SK-MEL-5 (cell line): ENCODE data around the gene SLC12A9. TPM values are rescaled to one million over a fixed set of nuclear protein-coding genes. Genes with fewer than 3 reads are reported as not detected.

Experiments
- DNase-seq: peaks from one replicate; pipeline ENCODE4 v3.0.0-alpha.2; 2016; ENCODE audit warnings: low read depth, low spot score
- in situ Hi-C: cut with HindIII; loops from 2 replicates; pipeline ENCODE4 v1.10.0; 2016; ENCODE audit warnings: low sequenced_read_pairs, high pct_unique_total_duplicates, low pct_unique_long_range_greater_than_20kb
- total RNA-seq: library from RNA; depleted of rRNA; stranded (reverse); fragments of >200 nt; shearing (Covaris generic); gene quantifications from 2 replicates; pipeline ENCODE4 v1.2.3, GENCODE V29; 2014

Gene SLC12A9
- total RNA-seq, 1 experiment from 2014 or later = 13.1 TPM

DNA sequence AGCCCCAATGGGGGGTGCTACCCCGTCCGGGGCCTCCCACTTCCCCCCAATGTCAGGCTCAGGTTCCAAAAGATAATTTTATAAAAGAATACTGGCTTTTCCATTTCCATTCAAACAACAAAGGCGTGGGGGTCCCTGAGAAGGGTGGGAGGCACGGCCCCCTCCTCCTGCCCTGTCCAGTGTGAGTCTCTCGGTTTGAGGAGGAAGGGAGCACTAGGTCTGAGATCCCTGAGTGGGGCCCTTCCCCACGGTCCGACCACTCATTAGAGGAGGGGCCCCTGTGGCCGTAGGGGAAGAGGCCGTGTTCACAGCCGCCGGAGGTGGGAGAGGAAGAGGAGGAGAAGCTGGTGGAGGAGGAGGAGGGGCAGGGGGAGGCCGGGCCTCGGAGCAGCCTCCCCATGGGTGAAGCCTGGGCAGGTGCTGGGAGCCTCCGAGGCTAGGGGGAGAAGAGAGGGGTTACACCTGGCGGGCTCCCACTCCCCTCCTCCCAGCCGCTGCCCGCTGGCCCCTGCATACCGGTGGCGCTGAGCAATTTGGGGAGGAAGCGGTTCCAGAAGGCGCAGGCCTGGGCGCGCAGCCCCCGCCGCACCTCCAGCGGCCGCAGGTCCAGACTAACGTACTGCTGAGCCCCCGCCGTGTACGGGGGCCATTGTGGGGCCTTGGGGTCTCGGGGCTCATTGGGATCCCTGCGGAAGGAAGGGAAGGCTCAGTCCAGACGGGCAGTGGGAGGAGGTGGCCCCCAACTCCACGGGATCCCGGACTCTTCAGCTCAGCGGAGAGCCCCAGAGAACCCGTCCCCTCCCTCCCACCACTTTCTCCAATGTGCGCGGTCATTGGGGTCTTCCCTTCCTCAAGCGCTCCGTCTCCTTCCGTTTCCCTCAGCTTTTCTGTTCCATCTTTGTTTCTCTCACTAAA, 38.4 kb downstream of the SLC12A9 start:
- no peak for DNase-seq
- in situ Hi-C loops = no loop called here

DNA sequence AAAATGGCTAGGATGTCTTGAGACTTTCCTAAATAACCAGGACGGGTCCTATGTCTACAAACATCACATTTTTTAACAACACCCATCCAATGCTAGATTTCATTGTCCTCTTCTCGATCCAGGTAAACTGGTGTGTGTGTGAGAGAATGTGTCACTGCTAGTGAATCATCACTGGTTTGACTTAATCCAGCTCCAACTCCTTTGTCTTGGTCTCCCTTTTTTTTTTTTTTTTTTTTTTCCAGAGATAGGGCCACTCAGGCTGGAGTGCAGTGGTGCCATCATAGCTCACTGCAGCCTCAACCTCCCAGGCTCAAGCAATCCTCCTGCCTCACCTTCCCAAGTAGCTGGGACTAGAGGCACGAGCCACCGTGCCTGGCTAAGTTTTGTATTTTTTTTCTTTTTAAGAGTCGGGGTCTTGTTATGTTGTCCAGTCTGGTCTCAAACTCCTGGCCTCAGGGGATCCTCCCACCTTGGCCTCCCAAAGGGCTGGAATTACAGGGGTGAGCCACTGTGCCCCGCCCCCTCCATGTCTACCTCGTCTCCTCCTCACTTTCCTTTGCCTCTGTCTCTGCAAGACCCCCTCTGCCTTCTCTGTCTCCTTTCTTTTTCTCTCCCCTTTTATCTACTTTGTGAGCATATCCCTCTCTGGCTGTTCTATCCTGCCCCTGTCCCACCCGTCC, 39.2 kb downstream of the SLC12A9 start:
- in situ Hi-C loops = no loop called here
- no peak for DNase-seq

DNA sequence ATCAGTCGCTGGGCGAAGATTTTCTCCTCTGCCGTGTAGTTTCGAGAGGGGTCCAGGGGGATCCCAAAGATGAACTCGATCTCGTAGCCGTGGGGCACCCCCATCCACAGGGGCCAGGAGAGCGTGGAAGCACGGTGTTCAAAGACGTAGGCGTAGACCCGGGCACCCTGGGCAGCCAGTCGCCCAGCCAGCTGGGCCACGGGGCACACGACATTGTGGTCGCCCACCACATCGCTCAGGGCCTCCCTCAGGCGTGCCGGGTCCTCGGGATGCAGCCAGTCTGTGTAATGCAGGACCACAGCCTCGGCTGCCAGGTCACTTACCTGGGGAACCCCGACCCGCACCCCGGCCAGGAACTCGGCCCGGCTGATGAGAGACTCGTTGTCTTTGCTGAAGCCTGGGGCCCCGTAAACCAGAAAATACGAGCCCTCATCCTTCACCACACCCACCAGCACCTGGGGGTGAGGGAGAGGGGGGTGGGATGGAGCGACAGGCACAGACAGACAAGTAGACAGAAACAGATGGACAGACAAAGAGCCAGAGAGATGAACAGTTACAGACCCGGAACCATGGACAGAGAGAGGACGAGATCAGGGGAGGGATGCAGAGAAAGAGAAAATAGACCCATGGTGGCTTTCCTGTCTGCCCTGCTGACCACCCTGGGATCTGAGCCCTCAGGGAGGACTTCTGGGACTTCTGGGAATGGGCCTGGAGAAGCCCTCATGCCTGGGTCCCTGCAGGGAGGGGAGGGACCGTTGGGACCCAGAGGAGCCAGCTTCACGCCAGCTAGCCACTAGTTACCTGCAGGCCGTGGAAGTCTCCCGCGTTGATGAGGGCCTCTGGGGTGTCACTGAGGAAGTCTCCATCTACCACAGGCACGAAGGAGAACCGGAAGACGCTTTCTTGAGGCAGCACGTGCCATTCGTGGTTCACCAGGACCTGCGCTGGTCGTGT, 40.1 kb downstream of the SLC12A9 start:
- no peak for DNase-seq
- in situ Hi-C loops = no loop called here

DNA sequence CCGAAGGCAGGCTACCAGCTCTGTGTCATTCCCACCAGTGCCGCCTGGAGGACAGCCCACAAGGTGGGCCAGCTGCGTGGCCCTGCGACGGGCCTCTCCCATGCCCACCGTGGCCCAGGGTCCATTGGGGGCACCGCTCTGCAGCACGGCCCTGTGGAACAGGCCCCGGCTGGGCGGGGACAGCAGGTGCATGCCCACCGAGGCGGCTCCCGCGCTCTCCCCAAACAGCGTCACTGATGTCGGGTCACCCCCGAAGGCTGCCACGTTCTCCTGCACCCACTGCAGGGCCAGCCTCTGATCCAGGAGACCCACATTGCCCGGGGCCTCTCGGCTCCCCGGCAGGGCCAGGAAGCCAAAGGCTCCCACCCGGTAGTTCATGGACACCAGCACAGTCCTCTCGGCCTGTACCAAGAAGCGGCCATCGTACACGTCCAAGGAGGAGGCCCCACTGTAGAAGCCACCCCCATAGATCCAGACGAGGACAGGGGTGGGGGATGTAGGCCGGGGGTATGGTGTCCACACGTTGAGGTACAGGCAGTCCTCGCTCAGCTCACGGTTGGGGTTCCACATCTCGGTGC, 40.9 kb downstream of the SLC12A9 start:
- DNase-seq = no peak
- in situ Hi-C loops = no loop called here

DNA sequence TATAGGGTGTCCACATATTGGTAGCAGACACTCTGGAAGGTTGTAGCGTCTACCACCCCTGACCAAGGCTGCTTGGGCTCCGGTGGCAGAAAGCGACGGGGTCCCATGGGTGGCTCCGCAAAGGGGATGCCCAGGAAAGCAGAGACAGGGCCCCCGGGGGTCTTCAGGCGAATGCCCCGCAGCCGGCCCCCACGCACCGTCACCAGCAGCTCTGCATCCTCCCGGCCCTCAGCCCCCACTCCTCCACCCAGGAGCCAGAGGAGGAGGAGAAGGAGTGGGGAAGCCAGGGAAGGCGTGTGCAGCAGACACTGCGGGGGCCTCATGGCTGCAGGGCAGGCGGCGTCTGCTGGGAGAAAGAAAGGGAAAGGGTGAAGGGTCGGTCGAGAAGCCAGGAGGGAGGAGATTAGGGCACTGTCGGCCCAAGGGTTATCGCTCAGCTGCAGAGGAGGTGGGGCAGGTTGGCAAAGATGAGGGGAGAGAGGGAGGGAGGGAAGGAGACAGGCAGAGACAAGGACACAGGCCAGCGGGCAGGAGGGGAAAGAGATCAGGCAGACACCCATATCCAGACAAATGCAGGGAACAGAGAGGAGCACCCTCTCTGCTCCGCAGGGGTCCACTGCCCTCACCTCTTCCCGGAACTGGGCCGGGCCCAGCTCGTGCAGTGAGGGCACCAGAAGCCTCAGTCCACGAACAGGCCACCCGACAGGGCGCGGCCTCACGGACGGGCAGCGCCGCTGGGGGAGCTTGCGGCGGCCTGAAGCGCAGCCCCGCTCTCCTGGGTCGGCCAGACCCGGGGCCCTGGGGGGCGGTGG, 41.6 kb downstream of the SLC12A9 start:
- in situ Hi-C loops = no loop called here
- no peak for DNase-seq

DNA sequence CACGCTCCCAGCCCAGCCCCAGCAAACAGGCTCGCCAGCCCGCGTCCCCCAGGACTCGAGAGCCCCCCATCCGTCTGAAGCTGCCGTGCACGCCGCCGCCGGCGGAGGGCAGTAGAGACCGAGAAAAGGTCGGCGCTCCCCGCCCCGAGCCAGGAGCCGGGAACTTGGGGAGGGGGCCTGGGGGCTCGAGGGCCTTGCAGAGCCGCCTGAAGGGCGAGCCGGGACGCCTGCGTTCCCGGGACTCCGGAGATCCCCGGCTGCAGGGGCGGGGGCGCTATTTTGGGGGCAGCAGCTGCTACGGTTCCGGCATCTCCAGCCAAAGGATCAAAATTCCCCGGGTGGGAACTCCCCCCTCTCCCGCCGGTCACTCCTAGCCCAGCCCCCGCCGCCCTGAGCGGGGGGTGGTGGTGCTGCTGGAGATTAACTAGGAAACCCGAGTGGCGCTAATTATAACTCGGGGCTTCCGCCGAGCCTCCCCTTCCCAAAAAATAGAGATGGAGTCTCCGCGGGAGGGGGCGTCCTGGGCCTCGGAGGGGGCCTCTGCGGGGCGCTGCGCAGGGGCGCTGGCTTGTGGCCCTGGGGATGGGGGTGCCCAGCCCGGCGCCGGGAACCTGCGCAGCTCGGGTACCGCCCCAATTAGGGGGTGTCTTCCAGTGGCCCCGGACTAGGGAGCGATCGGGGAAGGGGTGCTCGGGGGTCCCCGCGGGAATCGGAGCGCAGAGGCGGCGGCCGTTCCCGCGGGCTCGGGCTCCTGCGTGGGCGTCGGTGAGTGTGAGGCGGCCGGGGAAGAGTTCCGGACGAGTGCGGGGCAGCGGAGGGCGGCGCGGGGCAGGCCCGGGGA, 42.6 kb downstream of the SLC12A9 start:
- in situ Hi-C loops = no loop called here

DNA sequence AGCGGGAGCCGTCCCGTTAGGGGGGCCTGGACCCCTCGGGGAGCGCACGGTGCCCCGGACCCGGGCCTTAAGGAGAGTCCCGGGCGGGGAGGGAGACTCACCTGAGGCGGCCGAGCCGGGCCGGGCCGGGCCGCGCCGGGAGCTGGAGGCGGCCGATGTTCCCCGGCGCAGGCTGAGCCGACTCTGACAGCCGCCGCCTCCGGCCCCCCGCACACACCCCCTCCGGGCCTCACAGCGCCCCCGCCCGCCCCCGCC, 43.1 kb downstream of the SLC12A9 start, which contains the start of gene ACHE:
Gene ACHE (minus strand): TSS at position 188 of the 255 bp plus-strand sequence. CDS start 1,656 bp downstream, outside the sequence.
- no peak for DNase-seq
- in situ Hi-C loops = no loop called here

More for the DNA sequence above, 42.6 kb downstream of the SLC12A9 start:
- peak; percentile 57 for DNase-seq

DNA sequence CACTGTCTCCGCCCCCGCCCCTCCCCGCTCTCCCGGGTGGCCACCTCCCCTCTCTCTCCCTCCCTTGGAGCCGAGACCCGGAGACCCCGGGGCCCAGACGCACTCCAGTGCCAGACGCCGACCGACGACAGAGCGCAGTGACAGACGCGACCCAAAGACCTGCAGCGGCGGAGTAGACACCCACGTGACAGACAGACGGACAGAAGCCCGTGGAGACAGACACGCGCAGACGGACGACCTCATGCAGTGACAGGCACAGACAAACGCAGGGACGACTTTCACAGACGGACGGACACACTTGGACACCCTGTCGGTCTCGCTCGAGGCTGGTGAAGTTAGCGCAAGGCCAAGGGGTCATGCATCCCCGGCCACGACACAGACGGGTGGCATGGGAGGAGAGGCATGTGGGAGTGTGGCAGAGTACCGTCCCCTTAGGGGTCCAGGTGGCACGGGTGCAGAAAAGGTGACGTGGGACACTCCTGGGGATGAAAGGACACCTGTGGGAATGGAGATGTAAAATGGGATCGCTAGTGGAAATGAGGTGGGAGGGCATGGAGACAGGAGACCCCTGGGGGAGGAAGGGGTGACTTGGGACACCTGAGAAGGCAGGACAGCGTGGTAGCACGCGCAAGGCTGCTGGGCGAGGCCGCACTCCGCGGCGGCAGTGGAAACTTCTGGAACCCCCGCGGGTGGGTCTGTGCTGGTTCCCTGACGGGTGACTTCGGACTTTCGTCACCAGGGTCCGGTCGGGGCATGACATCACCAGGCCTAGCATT, 43.6 kb downstream of the SLC12A9 start:
- DNase-seq = no peak
- in situ Hi-C loops = no loop called here

DNA sequence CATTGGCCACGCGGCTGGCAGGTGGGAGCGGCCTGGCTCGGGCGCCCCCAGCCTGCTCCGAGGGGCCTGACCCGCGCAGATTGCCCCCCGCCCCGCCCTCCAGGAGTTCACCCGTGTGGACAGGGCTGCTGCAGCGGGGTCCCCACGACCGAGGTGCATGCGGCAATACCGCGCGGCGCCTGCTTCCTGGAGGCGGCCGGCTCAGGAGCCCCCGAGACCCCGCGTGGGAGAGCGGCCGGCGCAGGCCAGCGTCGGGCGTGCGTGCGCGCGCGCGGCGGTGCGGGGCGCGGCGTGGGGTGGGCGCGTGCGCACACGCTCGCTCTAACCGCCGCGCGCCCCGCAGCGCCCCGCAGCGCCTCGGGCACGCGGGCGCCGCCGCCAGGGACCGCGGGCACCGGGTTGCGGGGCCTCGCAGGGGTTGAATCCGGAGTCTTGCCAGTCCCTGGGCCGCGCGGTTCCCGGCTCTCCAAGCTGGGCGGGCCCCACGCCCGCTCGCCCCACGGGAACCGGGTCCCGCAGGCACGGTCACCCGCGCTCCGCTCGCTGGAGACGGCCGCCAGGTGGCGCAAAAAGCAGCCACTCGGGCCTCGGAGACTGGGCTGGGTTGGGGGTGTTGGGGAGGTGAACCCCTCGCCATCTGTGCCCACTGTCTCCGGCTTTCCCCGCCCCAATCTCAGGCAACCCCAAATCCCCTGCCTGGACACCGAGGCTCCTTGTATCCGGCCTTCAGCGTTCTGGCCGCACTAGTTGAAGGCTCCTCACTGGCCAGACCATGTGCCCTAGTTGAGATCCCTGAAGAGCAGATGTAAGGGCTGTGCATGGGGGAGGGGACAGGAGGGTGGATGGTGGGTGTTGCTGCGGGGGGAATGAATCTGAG, 44.5 kb downstream of the SLC12A9 start:
- in situ Hi-C loops = no loop called here
- peak; percentile 51 for DNase-seq

DNA sequence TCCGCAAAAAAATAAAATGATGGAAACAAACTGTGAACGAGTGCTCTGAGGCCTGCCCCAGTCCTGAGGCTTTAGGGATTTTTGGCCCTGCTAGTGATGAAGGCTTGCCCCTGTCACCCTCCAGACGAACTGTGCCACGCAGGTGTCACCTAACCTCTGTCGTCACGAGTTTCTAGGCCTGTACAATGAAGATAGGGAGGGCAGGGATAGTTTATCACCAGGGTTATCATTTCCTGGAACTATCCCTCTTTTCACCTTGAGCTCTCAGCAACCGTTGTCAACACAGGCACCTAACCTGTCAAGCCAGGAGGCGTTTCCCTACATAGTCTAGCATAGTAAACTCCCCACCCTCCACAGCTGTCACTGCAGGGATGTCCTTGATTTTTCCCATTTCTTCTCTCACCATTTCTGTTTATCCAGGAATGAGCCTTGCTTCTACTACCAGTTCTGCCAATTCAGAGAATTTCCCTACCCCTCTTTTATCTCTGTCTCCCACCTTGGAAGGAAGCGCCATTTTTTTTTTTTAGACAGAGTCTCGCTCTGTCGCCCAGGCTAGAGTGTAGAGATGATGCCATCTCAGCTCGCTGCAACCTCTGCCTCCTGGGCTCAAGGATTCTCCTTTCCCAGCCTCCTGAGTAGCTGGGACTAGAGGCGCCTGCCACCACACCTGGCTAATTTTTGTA, 45.4 kb downstream of the SLC12A9 start:
- no peak for DNase-seq
- in situ Hi-C loops = no loop called here

DNA sequence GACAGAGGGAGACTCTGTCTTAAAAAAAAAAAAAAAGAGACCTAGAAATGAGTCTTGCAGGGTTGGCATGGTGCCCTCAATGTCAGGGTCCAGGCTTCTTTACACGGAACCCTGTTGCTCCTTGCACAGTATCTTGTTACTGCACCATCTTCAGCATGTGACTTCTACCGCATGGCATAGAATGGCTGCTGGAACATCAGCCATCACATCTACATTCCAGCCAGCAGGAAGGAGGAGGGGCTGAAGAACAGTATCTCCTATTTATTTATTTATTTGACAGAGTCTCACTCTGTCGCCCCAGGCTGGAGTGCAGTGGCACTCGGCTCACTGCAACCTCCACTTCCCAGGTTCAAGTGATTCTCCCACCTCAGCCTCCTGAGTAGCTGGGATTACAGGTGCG, 46.9 kb downstream of the SLC12A9 start:
- DNase-seq = no peak
- in situ Hi-C loops = no loop called here

DNA sequence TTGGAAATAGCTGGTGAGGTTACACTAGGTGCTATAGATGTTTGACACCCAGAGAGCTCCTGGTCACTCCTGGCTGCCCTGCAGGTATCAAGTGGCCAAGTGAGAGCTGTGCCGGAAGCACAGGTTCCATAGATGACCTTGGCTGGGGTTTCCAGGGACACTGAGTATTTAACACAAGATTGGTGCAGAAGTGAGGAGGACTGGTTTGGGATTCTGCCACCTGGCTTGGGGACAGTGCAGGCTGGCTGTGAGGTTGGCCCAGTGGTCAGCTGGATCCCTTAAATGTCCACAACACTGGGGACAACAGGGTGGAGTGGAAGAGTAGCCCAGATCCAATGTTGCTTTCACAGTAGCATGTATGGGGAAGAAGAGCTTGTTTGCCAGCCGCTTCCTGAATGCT, 48.5 kb downstream of the SLC12A9 start:
- in situ Hi-C loops = no loop called here
- DNase-seq = no peak

DNA sequence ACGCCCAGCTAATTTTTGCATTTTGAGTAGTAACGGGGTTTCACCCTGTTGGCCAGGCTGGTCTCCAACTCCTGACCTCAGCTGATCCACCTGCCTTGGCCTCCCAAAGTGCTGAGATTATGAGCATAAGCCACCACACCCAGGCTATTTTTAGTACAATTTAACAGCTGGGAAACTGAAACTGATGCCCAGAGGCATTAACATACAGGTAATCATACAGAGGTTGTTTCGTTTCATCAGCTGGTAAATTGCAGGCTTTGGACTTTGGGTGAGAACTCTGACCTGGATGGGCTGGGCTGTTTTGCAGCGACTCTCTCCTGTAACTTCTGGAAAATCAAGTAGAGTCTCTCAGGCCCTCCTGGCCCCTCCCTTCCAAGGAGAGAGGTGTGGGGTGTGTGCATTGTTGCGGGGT, 49.4 kb downstream of the SLC12A9 start:
- DNase-seq = no peak
- in situ Hi-C loops = no loop called here

DNA sequence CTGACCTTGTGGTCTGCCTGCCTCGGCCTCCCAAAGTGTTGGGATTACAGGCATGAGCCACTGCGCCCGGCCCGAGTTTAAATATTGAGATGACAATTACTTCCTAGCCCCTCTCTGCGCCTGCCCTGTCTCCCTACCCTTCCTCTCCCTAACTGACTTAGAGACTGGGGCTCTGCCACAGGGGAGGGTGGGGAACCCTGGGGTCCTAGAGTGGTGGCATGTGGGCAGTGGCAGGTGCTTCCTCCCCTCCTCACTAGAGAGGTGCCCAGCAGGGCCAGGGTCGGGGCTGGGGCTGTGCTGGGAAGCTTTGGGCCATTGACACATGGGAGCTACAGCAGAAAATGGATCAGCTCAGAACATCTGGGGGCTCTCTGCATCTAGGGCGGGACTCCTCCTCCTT, 50.1 kb downstream of the SLC12A9 start:
- in situ Hi-C loops = no loop called here
- no peak for DNase-seq
